Measurements from ENCODE around the gene COA6. TPM values are rescaled to one million over a fixed set of nuclear protein-coding genes. Genes with fewer than 3 reads are reported as not detected.

Gene COA6
- total and polyA plus RNA-seq, 2 of the 8 experiments (the other 6 are each of a cell fraction or from before 2014, with no cell fraction given): 22.9 to 44.9 TPM

- no peak for TF ChIP-seq CHD7 (IDR thresholded peaks at IDR 0.05; ENCODE audit: insufficient replicate concordance, low read length)
- TF ChIP-seq POLR2A (IDR thresholded peaks at IDR 0.05; ENCODE audit: control extremely low read depth in 1 of 2, low read depth in 2 of 2, low read length in 2 of 2): no peak
- TF ChIP-seq BRCA1 (IDR thresholded peaks at IDR 0.05; ENCODE audit: low read depth, low read length): no peak
- no peak for TF ChIP-seq RFX5 (IDR thresholded peaks at IDR 0.05; ENCODE audit: borderline replicate concordance, low read depth, low read length)
- TF ChIP-seq E2F6 (IDR thresholded peaks at IDR 0.05): no peak
- no peak for TF ChIP-seq CBX8 (IDR thresholded peaks at IDR 0.05; ENCODE audit: borderline replicate concordance, low read depth, low read length)
- no peak for TF ChIP-seq SIX5 (IDR thresholded peaks at IDR 0.05; ENCODE audit: low read depth, low read length)
- TF ChIP-seq KDM4A (IDR thresholded peaks at IDR 0.05; ENCODE audit: low read depth, low read length, severe bottlenecking): no peak
- TF ChIP-seq USF2 (IDR thresholded peaks at IDR 0.05; ENCODE audit: low read length): no peak
- TF ChIP-seq POU5F1 (IDR thresholded peaks at IDR 0.05; ENCODE audit: low read depth, low read length): no peak
Observed at GRCh38 chr1:234362558-234362957, 10.7 kb upstream of the COA6 start (continued).

Data from H1 (cell line).